ENCODE results near the gene NUDCD2.
"Not testable (repeated sequence)": the region's sequence is repeated elsewhere in the genome, so short reads cannot be mapped to it uniquely, and the experiment has no call there.

NUDCD2 gene

GRCh38 chr5:163463063-163463435, 3.1 kb upstream of the NUDCD2 start:
- DNase-seq, result no peak

- no peak for DNase-seq
Observed at GRCh38 chr5:163460562-163461171, 765 bp upstream of the NUDCD2 start, which contains the start of gene HMMR. Gene HMMR (plus strand): TSS chr5:163460632. CDS start chr5:163460693, 61 bp downstream.

- no peak for DNase-seq
Observed at GRCh38 chr5:163459462-163459818, 462 bp downstream of the NUDCD2 start.

- DNase-seq, result no peak
Observed at GRCh38 chr5:163458778-163459385, 1.0 kb downstream of the NUDCD2 start.

DNA sequence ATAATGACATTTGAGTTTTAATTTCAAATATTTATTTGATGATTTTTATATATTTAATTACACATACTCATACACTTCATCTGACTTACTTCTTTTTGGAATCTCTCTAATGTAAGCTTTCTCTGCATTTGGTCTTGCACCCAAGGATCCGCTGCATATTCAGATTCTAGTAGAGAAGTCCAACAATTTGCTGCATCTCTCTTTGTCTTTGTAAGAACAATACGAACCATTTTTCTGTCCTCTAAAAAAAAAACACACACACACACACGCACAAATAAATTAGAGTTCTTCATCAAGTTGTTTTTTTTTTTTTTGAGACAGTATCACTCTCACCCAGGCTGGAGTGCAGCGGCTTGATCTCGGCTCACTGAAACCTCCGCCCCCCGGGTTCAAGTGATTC, 3.1 kb downstream of the NUDCD2 start:
- DNase-seq, result no peak

- DNase-seq, result no peak
Observed at GRCh38 chr5:163456029-163456589, 3.8 kb downstream of the NUDCD2 start.

GRCh38 chr5:163455406-163455805, 4.5 kb downstream of the NUDCD2 start:
- not testable (repeated sequence) for DNase-seq

DNA sequence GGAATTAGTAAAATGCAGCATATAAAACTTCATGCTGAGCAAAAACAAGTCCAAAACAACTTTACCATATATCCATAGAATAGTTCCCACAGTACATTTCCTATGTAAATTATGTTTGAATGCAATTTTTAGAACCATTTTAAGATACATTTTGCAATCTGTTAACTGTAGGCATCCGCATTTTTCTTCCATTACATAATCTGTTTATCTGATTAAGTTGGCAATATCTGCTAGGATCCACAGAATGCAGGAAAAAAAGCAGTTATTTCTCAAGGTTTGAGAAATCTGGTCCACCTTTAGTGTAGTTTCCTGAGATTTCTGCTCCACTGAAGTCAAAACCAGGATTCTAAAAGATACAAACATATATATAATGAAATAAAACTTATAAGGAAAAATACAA, 6.2 kb downstream of the NUDCD2 start:
- no peak for DNase-seq

GRCh38 chr5:163451489-163451888, 8.4 kb downstream of the NUDCD2 start:
- no peak for DNase-seq

DNA sequence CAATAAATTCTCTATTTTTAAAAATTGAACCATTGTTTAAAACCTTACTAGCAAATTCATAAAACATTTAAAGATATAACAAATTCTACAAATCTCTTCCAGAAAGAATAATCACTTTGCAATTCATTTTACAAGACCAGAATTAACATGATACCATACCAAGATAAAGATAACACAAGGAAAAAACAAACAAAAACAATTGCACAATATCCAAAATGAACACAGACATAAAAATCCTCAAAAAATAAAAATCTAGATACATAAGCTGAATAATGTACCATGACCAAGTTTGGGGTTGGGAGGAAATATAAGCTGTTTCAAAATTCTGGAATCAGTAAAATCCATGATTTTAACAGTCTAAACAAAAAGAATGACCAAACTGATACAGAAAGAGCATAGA, 11.4 kb downstream of the NUDCD2 start:
- no peak for DNase-seq

DNA sequence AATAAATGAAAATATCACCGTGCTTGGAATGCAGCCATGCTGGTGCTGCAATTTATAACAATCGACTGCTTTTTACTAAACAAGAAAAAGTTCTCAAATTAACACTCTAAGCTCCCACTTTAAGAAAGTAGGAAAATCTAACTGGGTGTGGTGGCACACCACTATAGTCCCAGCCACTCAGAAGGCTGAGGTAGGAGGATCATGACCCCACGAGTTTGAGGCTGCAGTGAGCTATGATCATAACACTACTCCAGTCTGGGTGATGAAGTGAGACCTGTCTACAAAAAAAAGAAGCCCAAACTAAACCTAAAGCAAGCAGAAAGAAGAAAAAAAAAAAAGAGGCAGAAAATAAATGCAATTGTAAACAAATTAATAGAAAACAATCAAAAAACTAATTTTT, 12.0 kb downstream of the NUDCD2 start:
- DNase-seq, result no peak

DNA sequence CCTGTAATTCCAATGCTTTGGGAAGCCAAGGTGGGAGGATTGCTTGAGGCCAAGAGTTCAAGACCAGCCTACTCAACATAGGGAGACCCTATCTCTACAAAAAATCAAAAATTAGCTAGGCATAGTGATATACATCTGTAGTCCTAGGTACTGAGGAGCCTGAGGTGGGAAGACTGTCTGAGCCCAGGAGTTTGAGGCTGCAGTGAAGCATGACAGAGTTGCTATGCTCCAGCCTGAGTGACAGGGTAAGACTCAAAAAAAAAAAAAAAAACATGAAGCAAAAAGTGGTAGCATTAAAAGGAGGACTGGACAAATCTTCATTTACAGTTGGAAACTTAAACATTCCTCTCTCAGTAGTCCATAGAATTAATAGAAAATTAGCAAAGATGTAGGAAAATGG, 12.7 kb downstream of the NUDCD2 start:
- no peak for DNase-seq

DNA sequence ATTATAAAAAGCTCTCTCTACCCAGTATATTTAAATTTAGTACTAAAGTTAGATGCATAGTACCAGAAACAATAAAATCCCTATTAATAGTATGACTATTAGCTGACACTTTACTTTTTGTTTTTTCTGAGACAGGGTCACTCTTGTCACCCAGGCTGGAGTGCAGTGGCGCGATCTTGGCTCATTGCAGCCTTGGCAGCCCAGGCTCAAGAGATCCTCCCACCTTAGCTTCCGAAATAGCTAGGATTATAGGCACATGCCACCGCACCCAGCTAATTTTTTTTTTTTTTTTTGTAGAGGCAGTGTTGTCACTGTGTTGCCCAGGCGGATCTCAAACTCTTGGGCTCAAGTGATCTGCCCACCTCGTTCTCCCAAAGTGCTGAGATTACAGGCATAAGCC, 14.6 kb downstream of the NUDCD2 start:
- DNase-seq, result no peak

- DNase-seq, result no peak
Observed at GRCh38 chr5:163444526-163444925, 15.4 kb downstream of the NUDCD2 start.

DNA sequence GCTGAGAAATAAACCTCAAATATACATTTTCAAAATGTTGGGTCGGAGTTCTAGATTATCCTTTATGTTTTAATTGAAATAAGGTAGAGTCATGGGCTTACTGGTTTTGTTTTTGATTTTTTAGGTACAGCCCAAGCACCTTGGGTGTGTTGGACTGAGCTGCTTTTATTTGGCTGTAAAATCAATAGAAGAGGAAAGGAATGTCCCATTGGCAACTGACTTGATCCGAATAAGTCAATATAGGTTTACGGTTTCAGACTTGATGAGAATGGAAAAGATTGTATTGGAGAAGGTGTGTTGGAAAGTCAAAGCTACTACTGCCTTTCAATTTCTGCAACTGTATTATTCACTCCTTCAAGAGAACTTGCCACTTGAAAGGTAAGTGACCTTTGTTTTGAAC, 18.9 kb downstream of the NUDCD2 start:
- no peak for DNase-seq

- no peak for DNase-seq
Observed at GRCh38 chr5:163439092-163439425, 20.8 kb downstream of the NUDCD2 start.

GRCh38 chr5:163437309-163438182, 22.4 kb downstream of the NUDCD2 start, which contains the start of gene CCNG1:
Gene CCNG1 (plus strand): TSS chr5:163437595. CDS start chr5:163439257, 1,662 bp downstream.
- DNase-seq, result peak; percentile 96

GRCh38 chr5:163437011-163437308, 22.9 kb downstream of the NUDCD2 start:
- DNase-seq, result no peak

- no peak for DNase-seq
Observed at GRCh38 chr5:163436515-163436914, 23.4 kb downstream of the NUDCD2 start.

GRCh38 chr5:163434401-163434866, 25.5 kb downstream of the NUDCD2 start:
- DNase-seq, result no peak

- no peak for DNase-seq
Observed at GRCh38 chr5:163433271-163433670, 26.6 kb downstream of the NUDCD2 start.

- DNase-seq, result no peak
Observed at GRCh38 chr5:163432544-163432943, 27.4 kb downstream of the NUDCD2 start.

DNA sequence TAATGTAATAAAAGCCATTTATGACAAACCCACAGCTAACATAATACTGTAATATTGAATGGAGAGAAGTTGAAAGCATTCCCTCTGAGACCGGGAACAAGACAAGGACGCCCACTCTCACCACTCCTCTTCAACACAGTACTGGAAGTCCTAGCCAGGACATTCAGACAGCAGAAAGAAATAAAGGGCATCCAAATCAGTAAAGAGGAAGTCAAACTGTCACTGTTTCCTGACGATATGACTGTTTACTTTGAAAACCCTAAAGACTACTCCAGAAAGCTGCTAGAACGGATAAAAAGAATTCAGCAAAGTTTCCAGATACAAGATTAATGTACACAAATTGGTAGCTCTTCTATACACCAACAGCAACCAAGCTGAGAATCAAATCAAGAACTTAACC, 33.8 kb downstream of the NUDCD2 start:
- not testable (repeated sequence) for DNase-seq

- no peak for DNase-seq
Observed at GRCh38 chr5:163424836-163425235, 35.1 kb downstream of the NUDCD2 start.
